Activated T-cell treated with anti-CD3 and anti-CD28 coated beads for 1 hour (primary cell): ENCODE results near the gene SMG1.
"Not testable (repeated sequence)": the region's sequence is repeated elsewhere in the genome, so short reads cannot be mapped to it uniquely, and the experiment has no call there.

ENCODE experiments used
- DNase-seq: peaks from one replicate; pipeline ENCODE4 v3.0.0-alpha.2; 2020; ENCODE audit warnings: low read depth

Gene SMG1

DNA sequence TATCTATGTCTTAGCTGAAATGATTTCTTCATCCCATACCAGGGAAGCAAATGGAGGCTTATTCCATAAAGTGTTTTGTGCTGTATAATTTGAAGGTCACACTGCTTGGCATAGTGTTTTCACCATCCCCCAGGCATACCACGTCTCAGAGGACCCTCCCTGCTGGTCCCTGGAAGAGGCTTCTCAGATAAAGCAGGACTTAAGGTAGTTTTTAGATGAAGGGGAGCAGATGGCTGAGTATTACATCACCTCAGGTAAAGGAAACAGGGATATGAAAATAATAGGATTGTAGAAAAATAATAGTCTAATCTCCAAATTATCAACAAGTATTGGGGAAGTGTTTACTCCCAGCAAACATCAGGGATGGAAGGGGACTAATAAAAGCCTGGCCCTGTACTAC is 7.3 kb upstream of the SMG1 start:
- no peak for DNase-seq

DNA sequence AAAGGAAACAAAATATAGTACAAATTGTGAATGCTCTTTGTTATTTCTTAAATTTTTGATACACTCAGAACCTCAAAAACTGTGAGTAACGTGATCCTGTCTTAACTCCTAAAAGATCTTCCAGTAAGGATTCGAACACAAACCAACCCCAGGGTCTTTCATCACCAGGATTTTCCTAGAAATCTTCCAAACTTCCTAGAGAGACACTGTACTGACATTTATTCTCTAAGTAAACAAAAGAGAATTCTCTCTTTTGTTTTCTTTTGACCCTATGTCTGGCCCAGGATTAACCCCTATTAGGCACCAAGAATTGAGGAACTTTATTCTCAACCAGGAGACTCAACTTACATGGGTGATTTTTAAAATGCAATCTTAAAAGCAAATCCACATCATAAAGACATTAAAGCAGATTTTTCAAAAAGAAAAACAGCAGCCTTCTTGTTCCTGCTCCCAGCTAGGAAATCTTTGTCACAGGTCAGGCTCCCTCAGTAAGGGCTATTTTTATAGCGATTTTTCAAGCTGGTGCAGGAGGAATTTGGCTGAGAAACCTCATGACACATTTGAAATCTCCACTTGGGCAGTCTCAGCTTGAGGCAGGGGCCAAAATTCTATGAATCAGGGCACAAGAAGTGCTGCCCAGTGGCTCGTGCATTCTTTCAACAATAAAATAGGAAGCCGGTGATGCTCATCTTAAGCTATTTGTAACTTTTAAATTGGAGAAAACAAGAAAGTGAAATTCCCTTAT is 6.2 kb upstream of the SMG1 start:
- DNase-seq: no peak

DNA sequence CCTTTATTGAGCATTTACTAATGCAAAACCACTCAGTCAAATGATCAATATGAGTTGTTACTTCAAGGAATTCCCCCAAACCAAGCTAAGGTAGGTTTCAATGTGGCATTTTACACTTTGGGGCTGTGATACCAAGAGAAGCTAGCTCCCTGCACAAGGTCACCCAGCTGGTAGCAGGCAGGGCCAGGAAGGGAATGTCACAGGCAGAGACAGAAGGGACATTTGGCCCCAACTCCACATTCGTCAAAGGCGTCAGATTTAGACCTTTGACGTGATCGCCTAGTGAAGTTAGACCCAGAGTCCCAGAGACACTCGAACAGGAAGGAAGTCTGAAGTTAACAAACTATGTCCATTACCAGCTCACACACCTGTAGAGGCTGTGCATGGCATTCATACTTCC is 5.5 kb upstream of the SMG1 start:
- no peak for DNase-seq

DNA sequence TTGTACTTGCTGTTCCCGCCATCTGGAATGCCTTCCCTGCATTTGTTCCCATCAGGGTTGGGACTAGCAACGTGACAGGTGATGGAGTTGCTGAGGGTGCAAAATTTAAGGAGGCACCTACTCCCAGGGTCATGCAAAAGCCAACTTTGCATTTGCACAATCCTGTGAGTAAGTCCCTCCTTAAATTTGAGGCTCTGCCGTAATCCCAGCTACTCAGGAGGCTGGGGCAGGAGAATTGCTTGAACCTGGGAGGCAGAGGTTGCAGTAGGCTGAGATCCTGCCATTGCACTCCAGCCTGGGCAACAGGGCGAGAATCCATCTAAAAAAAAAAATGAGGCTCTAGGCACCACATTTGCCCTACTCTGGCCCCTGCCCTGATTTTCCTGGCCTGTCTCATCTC is 3.9 kb upstream of the SMG1 start:
- DNase-seq: not testable (repeated sequence)

DNA sequence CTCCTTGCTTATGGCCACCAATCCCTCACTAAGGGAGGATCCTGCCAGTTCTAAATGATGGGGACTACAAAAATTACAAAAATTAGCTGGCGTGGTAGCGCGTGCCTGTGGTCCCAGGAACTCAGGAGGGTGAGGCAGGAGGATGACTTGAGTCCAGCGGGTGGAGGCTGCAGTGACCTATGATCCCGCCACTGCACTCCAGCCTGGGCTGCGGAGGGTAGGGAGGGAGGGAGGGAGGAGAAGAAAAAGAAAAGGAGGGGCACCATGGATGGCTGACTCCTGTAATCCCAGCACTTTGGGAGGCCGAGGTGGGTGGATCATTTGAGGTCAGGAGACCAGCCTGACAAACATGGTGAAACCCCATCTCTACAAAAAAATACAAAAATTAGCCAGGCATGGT is 1.9 kb upstream of the SMG1 start:
- not testable (repeated sequence) for DNase-seq

DNA sequence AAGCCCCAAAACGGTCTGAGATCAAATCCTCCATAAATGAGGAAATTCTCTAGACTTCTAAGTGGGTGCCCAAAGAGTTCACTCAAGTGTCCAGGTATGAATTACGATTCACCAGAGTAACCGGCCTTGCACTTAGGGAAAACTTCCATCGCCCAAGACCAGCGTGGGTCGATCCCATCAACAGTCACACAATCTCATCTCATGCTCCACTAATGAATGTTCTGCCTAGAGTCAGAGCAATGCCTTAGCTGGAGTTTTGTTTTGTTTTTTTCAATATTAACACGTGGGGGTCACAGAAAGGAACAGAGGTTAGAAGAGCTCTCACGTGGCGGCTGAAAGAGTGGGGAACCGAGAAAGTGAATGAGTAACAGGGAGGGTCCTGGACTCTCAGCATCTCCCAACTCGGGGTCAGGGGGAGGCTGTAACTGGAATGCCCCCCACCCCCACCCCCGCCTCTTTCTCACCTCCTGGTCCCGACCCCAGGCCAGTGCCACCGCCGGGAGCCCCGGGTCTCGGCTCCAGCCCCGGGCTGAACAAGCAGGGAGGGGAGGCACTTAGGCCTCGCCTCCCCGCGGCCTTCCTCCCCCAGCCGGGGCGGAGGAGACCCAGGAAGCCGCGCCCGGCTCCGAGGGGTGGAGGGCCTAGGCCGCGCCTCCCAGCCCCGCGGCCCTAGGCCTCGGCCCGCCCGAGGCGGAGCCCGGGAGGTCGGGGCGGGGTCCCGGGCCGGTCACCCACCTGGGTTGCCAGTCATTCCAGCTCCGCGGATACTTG is 808 bp downstream of the SMG1 start:
- peak; percentile 40 for DNase-seq

DNA sequence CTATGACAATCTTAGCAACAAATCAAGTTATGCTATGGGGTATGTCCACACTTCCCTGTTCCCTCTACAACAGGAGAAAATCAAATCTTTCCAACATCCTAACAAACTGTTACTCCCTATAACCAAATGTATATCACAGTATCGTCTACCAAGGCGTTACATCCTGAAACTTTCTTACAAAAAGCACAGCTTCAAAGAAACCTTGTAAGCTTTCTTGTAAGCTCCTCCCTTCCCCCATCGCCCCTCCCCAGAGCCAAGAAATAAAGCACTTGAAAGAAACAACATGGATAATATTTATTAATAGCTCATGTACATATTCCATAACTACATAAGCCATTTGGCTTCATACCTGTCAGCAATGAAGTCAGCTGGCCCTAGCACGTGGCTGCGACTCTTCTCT is 2.3 kb downstream of the SMG1 start:
- not testable (repeated sequence) for DNase-seq

DNA sequence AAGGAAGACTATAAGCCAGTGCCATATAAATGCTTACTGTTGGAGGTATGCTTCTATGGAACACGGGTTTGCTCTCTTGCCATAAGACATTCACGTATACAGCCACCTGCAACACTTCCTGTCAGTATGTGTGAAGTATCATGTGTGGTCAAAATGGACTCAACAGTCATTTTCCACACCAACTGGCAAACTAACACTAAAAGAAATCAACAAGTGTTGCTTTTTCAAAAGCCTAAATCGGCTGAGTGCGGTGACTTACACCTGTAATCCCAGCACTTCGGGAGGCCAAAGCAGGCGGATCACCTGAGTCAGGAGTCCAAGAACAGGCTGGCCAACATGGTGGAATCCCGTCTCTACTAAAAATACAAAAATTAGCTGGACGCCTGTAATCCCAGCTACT is 3.1 kb downstream of the SMG1 start:
- DNase-seq: not testable (repeated sequence)

DNA sequence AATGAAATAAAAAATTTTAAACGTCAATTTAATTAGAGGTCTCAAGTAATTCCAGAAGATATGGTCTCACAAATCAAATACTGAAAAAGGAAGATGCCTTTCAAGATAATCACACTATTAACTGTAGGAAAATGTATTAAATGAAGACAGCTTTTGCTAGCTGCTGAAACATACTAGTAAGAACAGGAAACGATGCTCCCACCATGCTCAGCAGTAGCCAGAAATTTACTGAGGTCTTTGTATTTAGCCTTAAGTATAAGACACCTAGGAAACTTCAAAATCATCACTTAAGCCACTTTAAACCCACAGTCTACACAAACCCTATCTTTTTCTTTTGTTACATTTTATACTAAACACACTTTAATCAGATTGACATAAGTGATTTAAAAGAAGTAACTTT is 16.6 kb downstream of the SMG1 start:
- not testable (repeated sequence) for DNase-seq

DNA sequence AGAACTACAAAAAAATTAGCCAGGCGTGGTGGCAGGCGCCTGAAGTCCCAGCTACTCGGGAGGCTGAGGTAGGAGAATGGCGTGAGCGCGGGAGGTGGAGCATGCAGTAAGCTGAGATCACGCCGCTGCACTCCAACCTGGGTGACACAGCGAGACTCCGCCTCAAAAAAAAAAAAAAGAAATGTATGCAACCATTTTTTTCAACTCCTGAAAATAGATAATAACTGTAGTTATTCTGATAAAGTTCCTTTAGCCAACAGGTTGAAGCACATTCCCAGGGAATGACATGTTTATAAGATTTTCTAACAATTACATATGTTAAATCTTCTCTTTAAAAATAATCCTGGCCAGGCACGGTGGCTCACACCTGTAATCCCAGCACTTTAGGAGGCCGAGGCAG is 17.5 kb downstream of the SMG1 start:
- not testable (repeated sequence) for DNase-seq

DNA sequence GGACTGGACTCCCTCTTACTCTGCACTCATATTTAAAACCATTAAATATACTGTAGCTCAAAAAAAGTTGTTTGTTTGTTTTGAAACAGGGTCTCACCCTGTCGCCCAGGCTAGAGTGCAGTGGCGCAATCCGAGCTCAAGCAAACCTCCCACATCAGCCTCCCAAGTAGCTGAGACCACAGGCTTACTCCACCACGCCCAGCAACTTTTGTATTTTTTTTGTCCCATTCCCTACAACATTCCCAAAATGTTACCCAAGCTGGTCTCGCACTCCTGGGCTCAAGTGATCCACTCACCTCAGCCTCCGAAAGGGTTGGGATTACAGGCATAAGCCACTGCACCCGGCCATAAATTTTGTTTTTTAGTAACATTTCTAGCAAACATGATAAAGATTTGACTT is 23.4 kb downstream of the SMG1 start:
- not testable (repeated sequence) for DNase-seq

DNA sequence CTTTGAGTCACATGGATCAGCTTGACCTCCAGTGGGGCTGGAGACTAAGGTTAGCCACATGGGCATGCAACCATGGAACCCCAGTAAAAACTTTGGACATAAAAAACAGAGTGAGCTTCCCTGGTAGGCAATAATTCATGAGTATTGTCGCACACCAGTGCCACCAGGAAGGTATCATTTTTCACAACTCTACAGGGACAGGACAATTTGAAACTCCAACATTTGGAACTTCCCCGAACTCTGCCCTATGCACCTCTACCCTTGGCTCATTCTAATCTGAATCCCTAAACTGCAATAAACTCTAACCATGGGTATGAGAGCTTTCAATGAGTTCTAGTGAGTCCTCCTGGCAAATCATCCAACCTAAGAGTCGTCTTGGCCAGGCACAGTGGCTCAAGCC is 24.2 kb downstream of the SMG1 start:
- DNase-seq: not testable (repeated sequence)

DNA sequence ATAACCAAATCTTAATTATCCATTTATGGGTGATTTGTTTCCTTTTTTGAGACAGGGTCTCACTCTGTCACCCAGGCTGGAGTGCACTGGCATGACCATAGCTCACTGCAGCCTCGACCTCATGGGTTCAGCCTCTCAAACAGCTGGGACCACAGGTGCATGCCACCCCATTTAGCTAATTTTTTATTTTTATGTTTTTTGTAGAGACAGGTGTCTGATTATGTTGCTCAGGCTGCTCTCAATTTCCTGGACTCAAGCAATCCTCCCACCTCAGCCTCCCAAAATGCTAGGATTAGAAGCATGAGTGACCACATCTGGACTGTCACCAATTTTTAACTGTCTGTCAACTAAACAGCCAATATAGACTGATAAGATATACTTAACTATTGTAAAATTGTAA is 25.0 kb downstream of the SMG1 start:
- not testable (repeated sequence) for DNase-seq

DNA sequence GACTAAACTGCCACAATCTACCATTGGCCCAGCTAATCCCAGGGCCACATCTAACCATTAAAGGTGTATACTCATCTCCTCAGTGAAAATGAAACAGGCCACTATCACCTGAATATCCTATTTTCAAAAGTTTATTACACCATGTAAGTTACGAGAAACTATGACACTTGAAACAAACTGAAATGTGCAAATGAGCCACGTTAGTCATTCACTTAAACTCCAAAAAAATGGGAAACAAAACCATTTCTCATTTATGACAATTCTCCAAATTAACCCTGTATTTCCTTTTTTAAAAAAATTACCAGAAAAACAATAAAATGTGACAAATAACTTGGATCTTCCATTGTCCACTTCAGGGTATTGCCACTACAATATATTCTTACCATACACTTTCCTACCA is 41.8 kb downstream of the SMG1 start:
- not testable (repeated sequence) for DNase-seq

DNA sequence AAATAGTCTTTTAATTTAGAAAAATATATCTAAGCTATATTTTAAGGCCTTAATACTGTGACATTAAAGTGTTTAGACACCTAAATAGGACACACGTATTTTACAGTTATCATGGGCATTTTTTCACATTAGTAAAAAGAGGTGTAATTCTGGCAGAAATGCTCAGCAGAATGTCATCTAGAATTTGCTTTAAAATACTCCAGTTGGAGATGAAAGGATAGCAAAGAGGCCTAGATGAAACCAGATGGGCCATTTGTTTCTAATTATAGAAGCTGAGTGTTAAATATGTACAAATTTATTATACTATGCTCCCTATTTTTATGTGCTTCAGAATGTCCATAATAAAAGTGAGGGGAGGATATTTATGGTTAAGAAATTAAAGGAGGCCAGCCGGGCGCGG is 48.5 kb downstream of the SMG1 start:
- DNase-seq: not testable (repeated sequence)

DNA sequence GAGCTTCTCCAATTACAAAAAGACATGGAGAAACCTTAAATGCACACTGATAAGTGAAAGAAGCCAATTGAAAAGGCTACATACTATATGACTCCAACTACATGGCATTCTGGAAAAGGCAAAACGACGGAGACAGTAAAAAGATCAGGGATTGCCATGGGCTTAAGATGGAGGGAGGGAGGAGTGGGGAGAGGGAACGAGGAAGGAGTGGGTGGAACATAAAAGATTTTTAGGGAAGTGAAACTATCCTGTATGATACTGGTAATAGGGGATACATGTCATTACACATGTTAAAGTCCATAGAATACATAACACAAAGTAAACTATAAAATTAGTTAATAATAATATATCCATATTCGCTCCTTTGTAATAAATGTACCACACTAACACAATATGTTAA is 48.9 kb downstream of the SMG1 start:
- not testable (repeated sequence) for DNase-seq

DNA sequence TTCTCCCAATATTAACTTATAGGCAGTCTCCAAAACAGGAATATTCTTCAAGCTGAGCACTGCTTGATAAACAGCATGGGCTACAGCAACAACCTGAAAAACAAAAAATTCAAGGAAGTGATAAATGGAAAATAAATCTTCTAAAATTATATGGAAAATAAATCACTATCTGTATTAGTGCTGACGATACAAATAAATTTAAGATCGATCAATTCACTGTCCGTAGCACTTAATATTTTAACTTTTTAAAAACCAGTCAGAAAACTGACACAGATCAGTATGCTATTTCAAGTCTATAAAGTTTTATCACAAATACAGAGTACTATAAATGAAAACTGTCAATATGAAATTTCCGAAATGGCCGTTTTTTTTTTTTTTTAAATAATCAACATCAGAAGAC is 49.9 kb downstream of the SMG1 start:
- DNase-seq: not testable (repeated sequence)

DNA sequence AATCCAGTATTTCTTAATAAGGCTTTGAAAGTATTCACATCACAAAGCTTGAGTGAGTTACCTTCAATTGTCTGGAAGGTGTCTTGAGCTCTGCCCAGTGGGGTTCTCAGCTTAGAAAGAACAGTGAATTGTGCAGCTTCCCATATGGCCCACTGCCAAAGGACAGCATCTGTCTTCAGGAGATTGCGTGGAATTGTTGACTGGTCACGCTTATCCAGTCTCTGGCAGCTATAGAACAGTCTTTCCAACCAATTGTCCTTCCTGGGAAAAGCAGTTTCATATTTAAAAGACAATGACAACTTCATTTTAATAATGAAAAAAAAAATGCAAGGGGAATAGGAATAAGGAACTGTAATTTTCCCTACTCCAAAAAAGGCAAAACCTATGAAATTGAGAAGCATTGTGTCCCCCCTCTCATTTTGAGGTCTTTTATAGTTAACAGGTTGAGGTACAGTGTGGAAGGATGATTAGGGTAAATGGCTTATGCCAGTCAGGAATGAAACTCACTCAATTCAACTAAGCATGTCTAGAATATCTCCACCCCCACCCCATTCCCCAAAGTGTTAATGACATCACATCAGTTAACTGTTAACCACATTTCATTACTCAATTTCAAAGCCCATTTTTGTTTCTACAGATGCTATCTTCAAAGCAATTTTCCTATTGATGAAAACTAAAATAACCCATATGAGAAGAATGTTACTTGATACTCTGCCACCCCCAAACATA is 57.0 kb downstream of the SMG1 start:
- not testable (repeated sequence) for DNase-seq

DNA sequence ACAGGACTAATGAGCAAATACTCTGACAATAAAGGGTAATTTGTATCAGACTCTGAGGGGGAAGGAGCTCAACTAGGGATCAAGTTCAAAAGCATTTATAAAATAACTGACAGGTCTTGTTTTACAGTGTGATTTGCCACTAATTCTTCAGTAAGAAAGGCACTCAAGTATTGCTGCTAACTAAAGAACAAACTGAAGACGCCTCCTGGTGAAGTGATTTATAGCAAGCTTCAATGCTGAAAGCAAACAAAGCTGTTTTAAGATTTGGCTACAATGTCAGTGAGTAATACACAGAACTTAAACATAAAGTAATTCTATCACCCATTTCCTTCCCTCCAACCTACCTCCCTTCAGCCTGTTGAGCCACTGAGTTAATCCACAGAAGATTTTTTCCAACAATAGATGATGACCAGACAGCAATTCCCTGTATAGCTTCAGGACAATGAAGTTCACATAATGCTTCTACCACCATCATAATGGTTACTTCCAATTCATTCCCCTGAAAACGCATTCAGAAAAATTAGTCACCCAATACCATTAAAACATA is 59.9 kb downstream of the SMG1 start:
- not testable (repeated sequence) for DNase-seq

DNA sequence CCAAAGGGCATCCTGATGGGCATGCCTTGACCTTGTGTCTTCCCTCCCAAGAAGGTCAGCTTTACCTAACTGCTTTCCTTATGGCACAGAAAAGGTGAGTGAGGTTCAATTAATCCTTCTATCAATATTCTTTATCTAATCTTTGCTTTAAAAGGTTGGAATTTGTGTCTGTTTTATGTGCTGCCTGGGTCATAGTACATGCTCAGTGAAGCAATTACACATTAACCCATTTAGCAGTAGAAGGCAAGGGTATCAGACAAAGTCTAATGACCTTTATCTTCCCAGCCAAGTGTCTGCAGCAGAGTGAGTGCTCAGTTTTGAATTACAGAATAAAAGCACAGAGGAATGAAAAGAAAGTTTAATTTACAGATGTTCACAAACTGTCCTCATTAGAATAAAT is 63.3 kb downstream of the SMG1 start:
- not testable (repeated sequence) for DNase-seq

DNA sequence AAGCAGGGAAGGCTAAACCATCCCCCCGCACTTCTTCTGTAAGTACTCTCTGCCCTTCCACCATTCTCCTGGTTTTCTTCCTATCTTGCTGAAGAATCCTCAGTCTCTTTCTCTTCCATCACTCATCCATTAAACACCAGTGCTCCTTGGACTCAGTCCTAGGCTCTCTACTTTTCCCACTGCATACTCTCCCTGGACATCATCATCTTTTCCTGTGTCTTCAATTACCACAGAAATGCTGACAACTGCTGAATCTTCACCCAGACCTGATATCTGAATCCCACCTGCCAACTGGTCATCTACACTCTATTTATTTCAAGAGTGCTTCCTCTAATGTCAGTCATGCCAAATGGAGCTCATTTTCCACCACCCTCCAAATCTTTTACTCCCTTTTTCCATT is 71.0 kb downstream of the SMG1 start:
- no peak for DNase-seq

DNA sequence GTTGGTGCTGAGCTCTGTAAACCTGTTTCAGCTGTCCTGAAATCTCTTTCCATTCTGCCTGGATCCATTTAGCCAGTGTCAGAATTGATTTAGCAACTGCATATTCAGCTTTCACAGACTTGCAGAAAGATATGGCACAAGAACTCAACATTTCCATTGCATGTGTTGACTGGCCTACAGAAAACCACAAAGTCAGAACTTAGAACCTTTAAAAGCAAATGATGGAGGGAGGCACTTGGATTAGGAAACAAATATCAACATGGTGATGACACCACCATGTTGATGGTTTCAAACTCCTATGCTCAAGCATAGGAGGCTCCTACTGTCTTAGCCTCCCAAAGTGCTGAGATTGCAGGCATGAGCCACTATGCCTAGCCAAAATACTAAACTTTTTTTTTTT is 72.5 kb downstream of the SMG1 start:
- DNase-seq: no peak

DNA sequence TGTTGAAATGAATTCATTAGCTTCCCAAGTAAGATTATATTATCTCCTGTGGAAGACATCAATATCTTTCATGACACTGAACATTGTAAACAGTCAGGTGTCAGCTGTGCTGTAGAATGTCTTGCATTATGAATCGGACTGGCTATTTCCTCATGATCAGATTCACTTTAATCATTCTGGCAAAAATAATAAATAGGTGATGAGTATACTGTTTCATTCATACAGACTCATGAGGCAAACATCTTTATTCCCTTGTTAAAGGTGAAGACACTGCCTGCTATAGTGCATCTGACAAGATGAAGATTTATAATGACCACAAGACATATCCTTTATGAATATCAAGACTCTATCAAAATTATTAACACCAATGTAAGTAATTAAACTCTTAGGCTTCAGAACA is 73.6 kb downstream of the SMG1 start:
- DNase-seq: no peak
